Measurements from ENCODE around the gene SUCLA2.

DNA sequence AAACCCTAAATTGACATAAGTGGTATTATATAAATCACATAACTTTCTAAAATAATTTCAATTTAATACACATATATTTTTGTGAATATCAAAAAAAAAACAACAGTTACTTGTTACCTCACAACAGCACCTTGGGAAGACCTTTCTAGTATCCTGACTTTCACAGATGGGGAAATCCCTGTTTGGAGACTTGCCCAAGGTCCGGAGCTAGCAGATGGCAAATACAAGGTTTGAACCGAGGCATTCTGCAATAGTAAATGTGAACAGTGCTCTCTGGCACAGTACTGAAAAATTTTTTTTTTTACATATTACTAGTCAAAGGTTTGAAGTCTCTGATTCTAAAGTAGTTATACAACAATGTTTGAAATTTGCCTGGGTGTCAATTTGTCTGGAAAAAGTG, 104.5 kb downstream of the SUCLA2 start:
- TF ChIP-seq EZH2 (IDR thresholded peaks at IDR 0.05; ENCODE audit: borderline replicate concordance, low read depth, low read length, severe bottlenecking) (no peak), CTCF (IDR thresholded peaks at IDR 0.05; ENCODE audit: borderline replicate concordance, extremely low read depth, low read length, poor library complexity, severe bottlenecking) (no peak)
